Stimulated activated CD4-positive, alpha-beta T cell treated with anti-CD3 and anti-CD28 coated beads, Interleukin-1b, Interleukin-23, amount 100 ng/mL, for 4 hours (primary cell): Measurements from ENCODE around the gene TMEM178A.

Experiments used
- DNase-seq, 2 donors: peaks; one replicate each; pipeline ENCODE4 v3.0.0-alpha.2; 2020; ENCODE audit warnings: low read depth in 2 of 2

TMEM178A gene

GRCh38 chr2:39679805-39680204 is 14.1 kb downstream of the TMEM178A start:
- DNase-seq = no peak

- DNase-seq = no peak
Observed at GRCh38 chr2:39682066-39682692, 16.5 kb downstream of the TMEM178A start.

- no peak for DNase-seq
Observed at GRCh38 chr2:39683022-39683699, 17.4 kb downstream of the TMEM178A start.

GRCh38 chr2:39684464-39684863 is 18.7 kb downstream of the TMEM178A start:
- no peak for DNase-seq

- DNase-seq = no peak
Observed at GRCh38 chr2:39685126-39685525, 19.4 kb downstream of the TMEM178A start.

- DNase-seq = no peak
Observed at GRCh38 chr2:39686456-39686855, 20.7 kb downstream of the TMEM178A start.

GRCh38 chr2:39688181-39688580 is 22.5 kb downstream of the TMEM178A start:
- no peak for DNase-seq

GRCh38 chr2:39689272-39689841 is 23.6 kb downstream of the TMEM178A start:
- DNase-seq = no peak

- no peak for DNase-seq
Observed at GRCh38 chr2:39689876-39690275, 24.2 kb downstream of the TMEM178A start.

GRCh38 chr2:39693245-39693644 is 27.5 kb downstream of the TMEM178A start:
- DNase-seq = no peak

- DNase-seq = no peak
Observed at GRCh38 chr2:39696101-39696553, 30.4 kb downstream of the TMEM178A start.

GRCh38 chr2:39696838-39697237 is 31.1 kb downstream of the TMEM178A start:
- no peak for DNase-seq

- DNase-seq = no peak
Observed at GRCh38 chr2:39697454-39697853, 31.7 kb downstream of the TMEM178A start.

GRCh38 chr2:39701137-39701536 is 35.4 kb downstream of the TMEM178A start:
- DNase-seq = no peak

- no peak for DNase-seq
Observed at GRCh38 chr2:39703181-39703872, 37.6 kb downstream of the TMEM178A start.

- DNase-seq = no peak
Observed at GRCh38 chr2:39704540-39704939, 38.8 kb downstream of the TMEM178A start.

GRCh38 chr2:39705638-39706037 is 39.9 kb downstream of the TMEM178A start:
- no peak for DNase-seq

GRCh38 chr2:39706312-39706711 is 40.6 kb downstream of the TMEM178A start:
- DNase-seq = no peak

GRCh38 chr2:39706945-39707344 is 41.2 kb downstream of the TMEM178A start:
- DNase-seq = no peak

GRCh38 chr2:39708003-39708402 is 42.3 kb downstream of the TMEM178A start:
- no peak for DNase-seq

- DNase-seq = no peak
Observed at GRCh38 chr2:39710807-39711206, 45.1 kb downstream of the TMEM178A start.

- DNase-seq = no peak
Observed at GRCh38 chr2:39712953-39713352, 47.2 kb downstream of the TMEM178A start.

- DNase-seq = no peak
Observed at GRCh38 chr2:39715095-39715494, 49.4 kb downstream of the TMEM178A start.
